DMS79 (cell line): ENCODE measurements around the gene CAPZB.
"Not testable (repeated sequence)": the region's sequence is repeated elsewhere in the genome, so short reads cannot be mapped to it uniquely, and the experiment has no call there.

Experiments used
- DNase-seq: peaks from one replicate; lab custom pipeline; 2025; lab: John Stamatoyannopoulos, UW

CAPZB gene

GRCh38 chr1:19310720-19311502 lies 174.4 kb downstream of the CAPZB start:
- DNase-seq, result peak; percentile 25

DNA sequence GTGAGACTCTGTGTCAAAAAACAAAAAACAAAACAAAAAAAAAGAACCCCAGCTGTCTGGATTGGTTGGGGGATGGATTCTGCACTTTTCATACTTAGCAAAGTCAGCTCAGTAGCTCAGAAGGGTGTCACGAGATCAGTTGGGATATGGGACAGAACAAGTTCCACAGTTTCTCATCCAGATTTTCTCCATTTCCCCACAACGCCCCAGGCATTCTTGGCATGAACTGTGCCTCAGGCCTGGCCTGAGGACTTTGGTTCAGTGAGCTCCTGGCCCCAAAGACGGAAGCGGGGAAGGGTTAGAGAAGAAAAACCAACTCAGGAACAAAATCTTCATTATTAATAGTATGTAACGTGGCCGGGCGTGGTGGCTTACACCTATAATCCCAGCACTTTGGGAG lies 175.3 kb downstream of the CAPZB start:
- DNase-seq, result no peak

GRCh38 chr1:19309123-19309813 lies 176.1 kb downstream of the CAPZB start:
- DNase-seq, result no peak

DNA sequence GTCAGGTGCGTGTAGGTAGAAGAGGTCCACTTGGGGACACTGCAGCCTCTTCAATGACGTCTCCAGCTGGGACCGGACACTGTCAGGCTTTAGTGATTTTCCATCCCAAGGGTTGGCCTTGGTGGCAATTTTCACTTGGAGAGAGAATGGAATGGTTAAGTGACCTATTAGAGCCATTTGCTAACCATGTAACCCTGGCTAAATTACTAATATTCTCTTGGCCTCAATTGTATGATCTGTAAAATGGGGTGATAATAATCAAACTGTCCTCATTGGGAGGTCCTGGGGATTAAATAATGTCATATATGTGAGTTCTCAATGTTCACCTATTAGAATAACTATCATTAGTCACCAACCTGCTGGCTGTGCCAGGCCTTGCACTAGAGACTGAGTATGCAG lies 176.8 kb downstream of the CAPZB start:
- DNase-seq, result no peak

- no peak for DNase-seq
These were observed 177.4 kb downstream of the CAPZB start for GRCh38 chr1:19307794-19308508.

GRCh38 chr1:19306941-19307340 lies 178.4 kb downstream of the CAPZB start:
- no peak for DNase-seq

- DNase-seq, result no peak
These were observed 179.5 kb downstream of the CAPZB start for GRCh38 chr1:19305880-19306279.

GRCh38 chr1:19304081-19304480 lies 181.3 kb downstream of the CAPZB start:
- DNase-seq, result not testable (repeated sequence)

- DNase-seq, result no peak
These were observed 185.1 kb downstream of the CAPZB start for GRCh38 chr1:19300211-19300610.

GRCh38 chr1:19294638-19295037 lies 190.7 kb downstream of the CAPZB start:
- no peak for DNase-seq

- DNase-seq, result no peak
These were observed 196.1 kb downstream of the CAPZB start for GRCh38 chr1:19289244-19289643.
